Measurements from ENCODE around the gene ACAD10. TPM values are rescaled to one million over a fixed set of nuclear protein-coding genes. Genes with fewer than 3 reads are reported as not detected.

ACAD10 gene
- total and polyA plus RNA-seq, 10 of the 15 experiments (the other 5 are each of a cell fraction or from before 2014, with no cell fraction given): 2.9 to 21.9 (median 17.5) TPM

GRCh38 chr12:111792856-111793235 lies 107.0 kb downstream of the ACAD10 start:
- FAIRE-seq: no peak
- BruUV-seq (replicated peaks): no TSS peak
- no peak overlapping the region for H3K4me2 ChIP-seq (ENCODE audit: control insufficient read depth, insufficient read depth)
- H3K27me3 ChIP-seq (replicated peaks in 1 of 2; ENCODE audit: control insufficient read depth in 2 of 2, insufficient read depth in 2 of 2, low read length in 1 of 2): no peaks in the 10 kb centered on the region
- CTCF ChIA-PET: interaction anchor here (2.8 kb wide), 1 partner anchor 20 kb away, joined by 9 read pairs; no protein-coding TSS in a partner anchor
- H3K27ac ChIP-seq (ENCODE audit: control insufficient read depth, insufficient read depth): no peak overlapping the region
- 87% methylated on average over 3 of the region's 3 CpGs for WGBS (ENCODE audit: insufficient coverage, insufficient replicate concordance, low lambda C conversion rate, missing lambda C conversion rate)
- DNase-seq (ENCODE audit: low read depth, low spot score): no peak
- in situ Hi-C loops (cut with MboI): no loop called here
- H3K79me2 ChIP-seq (ENCODE audit: control insufficient read depth, insufficient read depth, low read length): no peaks in the 10 kb centered on the region
- SMC1A ChIA-PET (ENCODE audit: uncharacterized antibody, unreplicated experiment): no interaction called here
- no peaks in the 10 kb centered on the region for H4K20me1 ChIP-seq (ENCODE audit: control insufficient read depth, insufficient read depth)
- no peaks in the 10 kb centered on the region for H3K36me3 ChIP-seq (ENCODE audit: control insufficient read depth in 2 of 2, insufficient read depth in 2 of 2, low read length in 1 of 2)
- no peaks in the 10 kb centered on the region for H3K4me1 ChIP-seq (ENCODE audit: control insufficient read depth, insufficient read depth, low read length)
- RAD21 ChIA-PET (ENCODE audit: unreplicated experiment): interaction anchor here (1.0 to 1.2 kb wide), 2 partner anchors 20 to 41 kb away, joined by 3 to 4 read pairs; no protein-coding TSS in a partner anchor
- no peak overlapping the region for H2AFZ ChIP-seq (ENCODE audit: control insufficient read depth, low read depth, low read length)
- no peak for ATAC-seq
- H3K9me3 ChIP-seq (replicated peaks; ENCODE audit: control insufficient read depth, insufficient read depth, low read length): no peaks in the 10 kb centered on the region
- H3K9ac ChIP-seq (ENCODE audit: control insufficient read depth, insufficient read depth, low read length): no peak overlapping the region
- intact Hi-C loops (cut with micrococcal nuclease; ENCODE audit: unreplicated experiment): no loop called here
- no peak overlapping the region for H3K4me3 ChIP-seq
- no peak for TF ChIP-seq NR2C2 (IDR thresholded peaks at IDR 0.05; ENCODE audit: borderline replicate concordance, control insufficient read depth, insufficient read length, low read depth)
- no peak for TF ChIP-seq SREBF2 (IDR thresholded peaks at IDR 0.05; ENCODE audit: low read length)
- no peak for TF ChIP-seq HDAC6 (IDR thresholded peaks at IDR 0.05; ENCODE audit: unreplicated experiment)
- no peak for TF ChIP-seq ZNF207 (IDR thresholded peaks at IDR 0.05; ENCODE audit: borderline replicate concordance)
- no peak for TF ChIP-seq BCL11A (IDR thresholded peaks at IDR 0.05; ENCODE audit: low read depth, low read length)
- no peak for TF ChIP-seq GABPA (IDR thresholded peaks at IDR 0.05; ENCODE audit: low read depth)
- TF ChIP-seq, protein P1, sequence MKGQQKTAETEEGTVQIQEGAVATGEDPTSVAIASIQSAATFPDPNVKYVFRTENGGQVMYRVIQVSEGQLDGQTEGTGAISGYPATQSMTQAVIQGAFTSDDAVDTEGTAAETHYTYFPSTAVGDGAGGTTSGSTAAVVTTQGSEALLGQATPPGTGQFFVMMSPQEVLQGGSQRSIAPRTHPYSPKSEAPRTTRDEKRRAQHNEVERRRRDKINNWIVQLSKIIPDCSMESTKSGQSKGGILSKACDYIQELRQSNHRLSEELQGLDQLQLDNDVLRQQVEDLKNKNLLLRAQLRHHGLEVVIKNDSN (IDR thresholded peaks at IDR 0.05; ENCODE audit: borderline replicate concordance, extremely low read length, insufficient read depth, low read depth, low read length): no peak
- no peak for TF ChIP-seq JUND (IDR thresholded peaks at IDR 0.05; ENCODE audit: low read depth, low read length)
- TF ChIP-seq SUPT20H (IDR thresholded peaks at IDR 0.05; ENCODE audit: borderline replicate concordance, control insufficient read depth, low read depth, low read length): no peak
- TF ChIP-seq GATAD2B (conservative IDR thresholded peaks at IDR 0.05; ENCODE audit: low read depth): no peak
- TF ChIP-seq, protein P2, sequence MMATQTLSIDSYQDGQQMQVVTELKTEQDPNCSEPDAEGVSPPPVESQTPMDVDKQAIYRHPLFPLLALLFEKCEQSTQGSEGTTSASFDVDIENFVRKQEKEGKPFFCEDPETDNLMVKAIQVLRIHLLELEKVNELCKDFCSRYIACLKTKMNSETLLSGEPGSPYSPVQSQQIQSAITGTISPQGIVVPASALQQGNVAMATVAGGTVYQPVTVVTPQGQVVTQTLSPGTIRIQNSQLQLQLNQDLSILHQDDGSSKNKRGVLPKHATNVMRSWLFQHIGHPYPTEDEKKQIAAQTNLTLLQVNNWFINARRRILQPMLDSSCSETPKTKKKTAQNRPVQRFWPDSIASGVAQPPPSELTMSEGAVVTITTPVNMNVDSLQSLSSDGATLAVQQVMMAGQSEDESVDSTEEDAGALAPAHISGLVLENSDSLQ (IDR thresholded peaks at IDR 0.05): no peak
- TF ChIP-seq, protein P3, sequence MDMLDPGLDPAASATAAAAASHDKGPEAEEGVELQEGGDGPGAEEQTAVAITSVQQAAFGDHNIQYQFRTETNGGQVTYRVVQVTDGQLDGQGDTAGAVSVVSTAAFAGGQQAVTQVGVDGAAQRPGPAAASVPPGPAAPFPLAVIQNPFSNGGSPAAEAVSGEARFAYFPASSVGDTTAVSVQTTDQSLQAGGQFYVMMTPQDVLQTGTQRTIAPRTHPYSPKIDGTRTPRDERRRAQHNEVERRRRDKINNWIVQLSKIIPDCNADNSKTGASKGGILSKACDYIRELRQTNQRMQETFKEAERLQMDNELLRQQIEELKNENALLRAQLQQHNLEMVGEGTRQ (IDR thresholded peaks at IDR 0.05; ENCODE audit: borderline replicate concordance, low read depth, low read length): no peak
- TF ChIP-seq, protein P4, sequence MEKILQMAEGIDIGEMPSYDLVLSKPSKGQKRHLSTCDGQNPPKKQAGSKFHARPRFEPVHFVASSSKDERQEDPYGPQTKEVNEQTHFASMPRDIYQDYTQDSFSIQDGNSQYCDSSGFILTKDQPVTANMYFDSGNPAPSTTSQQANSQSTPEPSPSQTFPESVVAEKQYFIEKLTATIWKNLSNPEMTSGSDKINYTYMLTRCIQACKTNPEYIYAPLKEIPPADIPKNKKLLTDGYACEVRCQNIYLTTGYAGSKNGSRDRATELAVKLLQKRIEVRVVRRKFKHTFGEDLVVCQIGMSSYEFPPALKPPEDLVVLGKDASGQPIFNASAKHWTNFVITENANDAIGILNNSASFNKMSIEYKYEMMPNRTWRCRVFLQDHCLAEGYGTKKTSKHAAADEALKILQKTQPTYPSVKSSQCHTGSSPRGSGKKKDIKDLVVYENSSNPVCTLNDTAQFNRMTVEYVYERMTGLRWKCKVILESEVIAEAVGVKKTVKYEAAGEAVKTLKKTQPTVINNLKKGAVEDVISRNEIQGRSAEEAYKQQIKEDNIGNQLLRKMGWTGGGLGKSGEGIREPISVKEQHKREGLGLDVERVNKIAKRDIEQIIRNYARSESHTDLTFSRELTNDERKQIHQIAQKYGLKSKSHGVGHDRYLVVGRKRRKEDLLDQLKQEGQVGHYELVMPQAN (conservative IDR thresholded peaks at IDR 0.05): no peak
- no peak for TF ChIP-seq NR2C1 (IDR thresholded peaks at IDR 0.05)
- no peak for TF ChIP-seq CREM (IDR thresholded peaks at IDR 0.05; ENCODE audit: low read depth)
- POLR2A ChIA-PET: no interaction called here
